ENCODE measurements around the gene PPT2.

- no peak for TF ChIP-seq CTCF (IDR thresholded peaks at IDR 0.05)
- no peak for TF ChIP-seq POLR2A (IDR thresholded peaks at IDR 0.05)
Measured at GRCh38 chr6:32147401-32148132, 6.4 kb upstream of the PPT2 start.
